HG03135 (cell line): ENCODE measurements around the gene CELA2B.
"Not testable (repeated sequence)": the region's sequence is repeated elsewhere in the genome, so short reads cannot be mapped to it uniquely, and the experiment has no call there.

Experiments
- ATAC-seq: cut with Tn5 transposase; IDR thresholded peaks from one replicate; pipeline ENCODE4 v1.9.1; 2021; ENCODE audit warnings: mild to moderate bottlenecking, moderate library complexity; ENCODE audit not compliant: unreplicated experiment

The CELA2B gene

GRCh38 chr1:15444468-15445389 is 31.2 kb upstream of the CELA2B start:
- ATAC-seq: no peak

GRCh38 chr1:15445390-15446122 is 30.3 kb upstream of the CELA2B start:
- no peak for ATAC-seq

GRCh38 chr1:15446212-15446611 is 29.7 kb upstream of the CELA2B start:
- ATAC-seq: no peak

- ATAC-seq: no peak
These were observed 26.9 kb upstream of the CELA2B start for GRCh38 chr1:15448877-15449462.

- ATAC-seq: no peak
These were observed 26.3 kb upstream of the CELA2B start for GRCh38 chr1:15449567-15449966.

- ATAC-seq: no peak
These were observed 24.7 kb upstream of the CELA2B start for GRCh38 chr1:15451014-15451722.

GRCh38 chr1:15452216-15452615 is 23.7 kb upstream of the CELA2B start:
- no peak for ATAC-seq

GRCh38 chr1:15452866-15453571 is 22.9 kb upstream of the CELA2B start:
- no peak for ATAC-seq

- ATAC-seq: no peak
These were observed 22.2 kb upstream of the CELA2B start for GRCh38 chr1:15453734-15454133.

GRCh38 chr1:15454256-15454655 is 21.6 kb upstream of the CELA2B start:
- no peak for ATAC-seq

GRCh38 chr1:15455522-15455921 is 20.4 kb upstream of the CELA2B start:
- no peak for ATAC-seq

- ATAC-seq: no peak
These were observed 19.5 kb upstream of the CELA2B start, which contains the start of gene CELA2A for GRCh38 chr1:15456313-15456954. CELA2A (plus strand) TSS chr1:15456732; CDS start chr1:15456754, 22 bp downstream.

GRCh38 chr1:15457585-15457984 is 18.3 kb upstream of the CELA2B start:
- ATAC-seq: no peak

- not testable (repeated sequence) for ATAC-seq
These were observed 17.5 kb upstream of the CELA2B start for GRCh38 chr1:15458388-15458787.

GRCh38 chr1:15459771-15460707 is 15.9 kb upstream of the CELA2B start:
- ATAC-seq: no peak

- no peak for ATAC-seq
These were observed 15.2 kb upstream of the CELA2B start for GRCh38 chr1:15460708-15461095.

GRCh38 chr1:15463064-15463800 is 12.7 kb upstream of the CELA2B start:
- not testable (repeated sequence) for ATAC-seq

GRCh38 chr1:15463926-15464322 is 12.0 kb upstream of the CELA2B start:
- not testable (repeated sequence) for ATAC-seq
